ENCODE measurements around the gene SEMA3F.

DNA sequence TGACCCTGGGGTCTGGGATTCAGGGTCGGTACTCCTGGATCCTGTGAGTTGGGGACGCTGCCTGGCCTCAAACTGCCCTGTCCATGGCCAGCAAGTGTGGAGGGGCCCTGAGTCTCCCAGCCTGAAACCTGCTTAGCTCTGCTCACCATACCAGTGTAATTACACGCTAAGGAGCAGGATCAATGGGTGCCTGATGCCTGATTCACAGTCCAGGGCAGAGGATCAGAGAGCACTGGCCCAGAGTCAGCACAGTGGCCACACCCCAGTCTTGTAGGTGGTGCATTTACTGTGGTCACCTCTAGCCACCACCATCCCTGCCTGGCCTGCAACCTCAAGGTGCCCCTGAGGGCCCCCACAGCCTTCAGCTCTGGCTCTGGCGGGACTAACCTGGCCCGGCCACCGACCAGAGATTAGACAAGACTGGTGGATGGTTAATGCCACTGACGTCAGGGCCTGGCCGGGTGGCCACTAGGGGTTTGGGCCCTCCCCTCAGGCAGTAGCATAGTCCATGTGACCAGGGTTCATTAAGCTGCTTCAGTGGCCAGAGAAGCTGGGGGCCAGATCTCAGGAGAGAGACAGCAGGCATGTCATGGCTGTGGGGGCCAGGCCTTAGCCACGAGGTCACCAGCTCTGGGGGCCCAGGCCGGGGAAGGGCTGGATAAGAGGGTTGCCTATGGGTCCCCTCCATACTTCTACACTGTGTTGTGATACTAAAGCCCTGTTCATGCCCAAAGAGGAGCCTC lies 46.6 kb downstream of the SEMA3F start:
- TF ChIP-seq, protein P1, sequence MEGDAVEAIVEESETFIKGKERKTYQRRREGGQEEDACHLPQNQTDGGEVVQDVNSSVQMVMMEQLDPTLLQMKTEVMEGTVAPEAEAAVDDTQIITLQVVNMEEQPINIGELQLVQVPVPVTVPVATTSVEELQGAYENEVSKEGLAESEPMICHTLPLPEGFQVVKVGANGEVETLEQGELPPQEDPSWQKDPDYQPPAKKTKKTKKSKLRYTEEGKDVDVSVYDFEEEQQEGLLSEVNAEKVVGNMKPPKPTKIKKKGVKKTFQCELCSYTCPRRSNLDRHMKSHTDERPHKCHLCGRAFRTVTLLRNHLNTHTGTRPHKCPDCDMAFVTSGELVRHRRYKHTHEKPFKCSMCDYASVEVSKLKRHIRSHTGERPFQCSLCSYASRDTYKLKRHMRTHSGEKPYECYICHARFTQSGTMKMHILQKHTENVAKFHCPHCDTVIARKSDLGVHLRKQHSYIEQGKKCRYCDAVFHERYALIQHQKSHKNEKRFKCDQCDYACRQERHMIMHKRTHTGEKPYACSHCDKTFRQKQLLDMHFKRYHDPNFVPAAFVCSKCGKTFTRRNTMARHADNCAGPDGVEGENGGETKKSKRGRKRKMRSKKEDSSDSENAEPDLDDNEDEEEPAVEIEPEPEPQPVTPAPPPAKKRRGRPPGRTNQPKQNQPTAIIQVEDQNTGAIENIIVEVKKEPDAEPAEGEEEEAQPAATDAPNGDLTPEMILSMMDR (conservative IDR thresholded peaks at IDR 0.05 in 1 of 2, IDR thresholded peaks at IDR 0.05 in 1 of 2; ENCODE audit: extremely low read depth in 1 of 2, insufficient read depth in 1 of 2, low read depth in 1 of 2, low read length in 2 of 2) = no peak
- TF ChIP-seq EZH2 (IDR thresholded peaks at IDR 0.05; ENCODE audit: borderline replicate concordance, low read length) = no peak

All from mammary epithelial cell (primary cell).